Thoracic aorta endothelial cell (primary cell): ENCODE data around the gene DUSP21. TPM values are rescaled to one million over a fixed set of nuclear protein-coding genes. Genes with fewer than 3 reads are reported as not detected.

ENCODE experiments used
- total RNA-seq: library from RNA; depleted of rRNA; stranded (reverse); fragments of >200 nt; gene quantifications from 2 replicates; pipeline ENCODE4 v1.2.3, GENCODE V29; 2012

Gene DUSP21
- not detected in 2 replicates for total RNA-seq

DNA sequence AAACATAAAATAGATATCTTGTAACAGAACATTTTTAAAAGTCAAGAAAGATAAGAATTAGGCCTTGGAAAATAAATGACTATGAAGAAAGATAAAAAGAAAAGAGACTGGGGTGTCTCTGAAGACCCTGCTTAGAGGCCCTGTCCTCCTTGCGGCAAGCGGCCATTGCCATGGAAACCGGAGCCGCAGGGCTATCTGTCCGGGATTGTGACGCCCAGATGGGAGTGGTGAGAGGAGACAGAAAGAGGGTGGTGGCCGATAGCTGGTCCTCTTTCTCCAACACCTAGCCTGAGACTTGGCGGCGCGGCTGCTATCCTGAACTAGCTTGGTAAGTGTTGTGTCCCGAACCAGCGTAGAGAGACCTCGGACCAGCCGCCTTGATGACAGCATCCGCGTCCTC lies at the start of gene DUSP21:
Gene DUSP21 (plus strand): TSS at position 269 of the 400 bp plus-strand sequence. CDS start 112 bp downstream, at position 381.

DNA sequence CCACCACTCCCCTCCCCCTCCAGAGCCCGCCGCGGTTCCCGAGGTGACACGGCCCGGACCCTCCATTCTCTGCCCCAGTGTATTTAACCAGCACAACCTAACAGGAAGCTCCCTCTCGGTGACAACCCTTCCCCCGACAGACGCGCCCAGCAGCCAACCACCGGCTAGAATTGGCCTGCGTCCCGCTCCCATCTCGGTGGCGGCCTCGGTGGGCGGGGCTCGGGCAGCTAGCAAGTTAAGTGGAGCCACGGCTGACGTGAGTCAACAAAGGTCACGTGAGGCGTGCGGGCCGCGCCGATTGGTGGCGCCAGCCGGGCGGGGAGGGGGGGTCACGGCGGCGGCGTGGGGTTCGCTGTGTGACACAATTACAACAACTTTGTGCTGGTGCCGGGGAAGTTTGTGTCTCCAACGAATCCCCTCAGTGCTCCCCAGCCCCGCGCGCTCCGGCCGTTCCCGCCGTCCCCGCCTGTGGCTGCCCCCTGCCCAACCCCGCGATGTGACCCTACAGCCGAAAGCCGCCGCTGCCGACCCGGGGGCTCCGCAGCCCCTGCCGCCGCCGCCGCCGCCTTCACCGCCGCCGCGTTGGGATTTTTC lies 29.1 kb downstream of the DUSP21 start, which contains the start of gene KDM6A:
Gene KDM6A (plus strand): TSS at position 368 of the 594 bp plus-strand sequence. CDS start 364 bp downstream, outside the sequence.

Other genes with a start within 250 kb of the DUSP21 start
- gene KDM6A, start 29.2 kb downstream of the DUSP21 start, total RNA-seq: 24.2 and 37.4 TPM in 2 replicates